HEK293T (cell line): ENCODE measurements around the gene ARHGAP10.

Source experiments
- CTCF ChIA-PET: fragments of 350-600 bp; formaldehyde crosslinking; extraction: SDS; loops from one replicate; lab custom pipeline; 2021; ENCODE audit warnings: antibody characterized with exemption, inconsistent platforms; lab: Yijun Ruan, JAX
- POLR2A ChIA-PET: fragments of 350-600 bp; formaldehyde crosslinking; extraction: SDS; loops from one replicate; lab custom pipeline; 2020; ENCODE audit warnings: antibody characterized with exemption, inconsistent platforms; lab: Yijun Ruan, JAX
- DNase-seq: peaks from one replicate; pipeline ENCODE4 v3.0.0; 2012; ENCODE audit warnings: mixed read lengths; ENCODE audit errors: extremely low spot score
- ARNT ChIP-seq: fragments of 450-650 bp; IDR thresholded peaks from 2 replicates; pipeline ENCODE4 v1.6.1; 2017; ENCODE audit warnings: mild to moderate bottlenecking
- BHLHE40 ChIP-seq: fragments of 450-650 bp; IDR thresholded peaks from 2 replicates; pipeline ENCODE4 v1.6.1; 2016; ENCODE audit warnings: mild to moderate bottlenecking, moderate library complexity, borderline replicate concordance
- CTBP1 ChIP-seq: fragments of 450-650 bp; IDR thresholded peaks from 2 replicates; pipeline ENCODE4 v1.6.1; 2016; ENCODE audit warnings: borderline replicate concordance
- ELF4 ChIP-seq: fragments of 450-650 bp; IDR thresholded peaks from 2 replicates; pipeline ENCODE4 v1.6.1; 2017; ENCODE audit warnings: antibody characterized with exemption
- FOXA1 ChIP-seq: fragments of 450-650 bp; IDR thresholded peaks from 2 replicates; pipeline ENCODE4 v1.6.1; 2016; ENCODE audit warnings: mild to moderate bottlenecking
- FOXK2 ChIP-seq: fragments of 450-650 bp; IDR thresholded peaks from 2 replicates; pipeline ENCODE4 v1.6.1; 2016; ENCODE audit warnings: mild to moderate bottlenecking
- FOXM1 ChIP-seq: fragments of 450-650 bp; IDR thresholded peaks from 2 replicates; pipeline ENCODE4 v1.6.1; 2017; ENCODE audit warnings: mild to moderate bottlenecking, borderline replicate concordance
- HDGF ChIP-seq: fragments of 450-650 bp; IDR thresholded peaks from 2 replicates; pipeline ENCODE4 v1.6.1; 2017; ENCODE audit warnings: antibody characterized with exemption, borderline replicate concordance
- L3MBTL2 ChIP-seq: fragments of 450-650 bp; conservative IDR thresholded peaks from 2 replicates; pipeline ENCODE4 v1.6.1; 2016; ENCODE audit warnings: mild to moderate bottlenecking
- LEF1 ChIP-seq: fragments of 450-650 bp; IDR thresholded peaks from 2 replicates; pipeline ENCODE4 v1.6.1; 2017; ENCODE audit warnings: mild to moderate bottlenecking, borderline replicate concordance
- NFRKB ChIP-seq: fragments of 450-650 bp; IDR thresholded peaks from 2 replicates; pipeline ENCODE4 v1.6.1; 2016; ENCODE audit warnings: mild to moderate bottlenecking, moderate library complexity
- SP1 ChIP-seq: fragments of 450-650 bp; IDR thresholded peaks from 2 replicates; pipeline ENCODE4 v1.6.1; 2017
- SUZ12 ChIP-seq: fragments of 450-650 bp; IDR thresholded peaks from 2 replicates; pipeline ENCODE4 v1.6.1; 2016; ENCODE audit warnings: mild to moderate bottlenecking
- TARDBP ChIP-seq: fragments of 450-650 bp; IDR thresholded peaks from 2 replicates; pipeline ENCODE4 v1.6.1; 2016
- ZNF384 ChIP-seq: fragments of 450-650 bp; IDR thresholded peaks from 2 replicates; pipeline ENCODE4 v1.6.1; 2016
- TF ChIP-seq, protein P1 (sequence below): fragments of 450-650 bp; IDR thresholded peaks from 2 replicates; pipeline ENCODE4 v1.6.1; 2016

Gene ARHGAP10

DNA sequence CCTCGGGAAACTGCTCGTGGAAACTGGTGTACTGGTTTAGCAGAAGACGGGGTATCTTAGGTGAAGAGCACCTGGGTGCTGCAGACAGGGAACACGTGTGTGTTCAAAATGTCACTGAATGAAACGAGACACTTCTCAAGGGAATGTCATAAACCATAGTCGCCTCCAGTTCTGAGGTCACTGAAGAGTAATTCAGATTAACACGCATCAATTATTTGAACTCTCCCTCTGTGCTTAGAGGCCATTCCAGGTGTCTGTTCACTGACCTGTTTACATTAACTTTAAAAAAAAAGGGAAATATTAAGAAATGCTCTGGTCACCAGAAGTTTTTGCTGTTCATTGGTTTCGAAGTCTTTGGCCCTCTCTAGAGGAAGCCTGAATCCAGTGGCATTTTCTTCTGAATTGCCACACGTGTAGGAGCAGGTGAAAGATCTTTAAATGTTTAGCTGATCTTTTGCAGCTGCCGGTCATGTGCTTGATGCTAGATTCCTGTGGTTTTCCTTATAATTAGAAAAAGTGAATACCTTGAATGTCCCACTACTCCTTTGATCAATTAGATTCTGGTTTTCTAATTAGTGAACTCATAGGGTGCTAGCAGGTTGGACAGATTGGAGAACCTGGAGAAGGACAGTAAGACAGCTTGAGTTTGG is 330.5 kb downstream of the ARHGAP10 start:
- CTCF ChIA-PET: interaction anchor here (0.6 to 0.7 kb wide), 3 partner anchors 163 to 894 kb away, joined by 3 read pairs; no protein-coding TSS in a partner anchor
- TF ChIP-seq, protein P1, sequence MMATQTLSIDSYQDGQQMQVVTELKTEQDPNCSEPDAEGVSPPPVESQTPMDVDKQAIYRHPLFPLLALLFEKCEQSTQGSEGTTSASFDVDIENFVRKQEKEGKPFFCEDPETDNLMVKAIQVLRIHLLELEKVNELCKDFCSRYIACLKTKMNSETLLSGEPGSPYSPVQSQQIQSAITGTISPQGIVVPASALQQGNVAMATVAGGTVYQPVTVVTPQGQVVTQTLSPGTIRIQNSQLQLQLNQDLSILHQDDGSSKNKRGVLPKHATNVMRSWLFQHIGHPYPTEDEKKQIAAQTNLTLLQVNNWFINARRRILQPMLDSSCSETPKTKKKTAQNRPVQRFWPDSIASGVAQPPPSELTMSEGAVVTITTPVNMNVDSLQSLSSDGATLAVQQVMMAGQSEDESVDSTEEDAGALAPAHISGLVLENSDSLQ: no peak
- TF ChIP-seq HDGF (no peak), FOXK2 (no peak), TARDBP (no peak), L3MBTL2 (no peak), CTBP1 (no peak)
- DNase-seq: no peak
- POLR2A ChIA-PET: interaction anchor here (0.6 kb wide), 1 partner anchor 379 kb away, joined by 4 read pairs; the partner anchor contains the start of gene NR3C2

DNA sequence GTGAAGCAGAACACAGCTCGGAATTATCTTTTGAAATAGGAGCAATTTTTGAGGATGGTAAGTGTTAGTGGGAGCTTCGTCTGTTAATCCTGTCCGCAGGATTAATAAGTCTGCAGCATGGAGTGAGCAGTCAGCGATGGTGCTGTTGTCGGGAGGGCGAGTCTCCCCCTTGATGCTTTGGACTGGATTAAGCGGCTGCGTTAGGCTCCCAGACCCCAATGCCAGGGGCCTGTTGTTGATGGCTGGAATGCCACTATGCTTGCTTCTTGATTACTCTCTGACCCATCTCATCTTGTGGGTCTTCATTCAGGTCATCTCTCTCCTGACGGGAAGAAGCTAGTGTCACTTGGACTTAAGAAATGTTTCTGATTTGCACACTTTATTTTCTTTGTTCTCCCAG is 332.6 kb downstream of the ARHGAP10 start:
- POLR2A ChIA-PET: no interaction called here
- CTCF ChIA-PET: no interaction called here
- DNase-seq: no peak
- TF ChIP-seq CTBP1 (no peak), TARDBP (no peak), NFRKB (no peak), BHLHE40 (no peak), ARNT (no peak), L3MBTL2 (no peak), SUZ12 (no peak), FOXK2 (no peak), FOXA1 (no peak), SP1 (no peak)
- TF ChIP-seq, protein P1: no peak

DNA sequence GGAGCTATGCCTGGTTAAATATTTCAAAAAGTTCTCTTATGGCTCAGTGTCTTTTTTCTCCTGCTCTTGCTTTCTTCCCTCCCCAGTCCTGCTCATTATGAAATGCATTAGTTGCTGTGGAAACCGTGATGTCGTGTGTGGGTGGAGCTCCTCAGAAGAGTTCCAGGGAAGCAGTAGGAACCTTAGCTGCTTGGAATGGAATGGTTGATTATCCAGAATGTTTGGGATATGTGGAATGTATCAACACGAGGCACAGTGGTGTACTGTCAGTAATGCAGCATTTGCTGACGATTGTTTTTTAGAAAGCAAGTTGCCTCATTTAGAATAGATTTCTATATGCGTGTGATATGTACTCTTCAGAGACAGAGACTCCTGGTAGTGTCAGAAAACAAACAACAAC is 333.2 kb downstream of the ARHGAP10 start:
- TF ChIP-seq FOXA1: no peak
- no peak for TF ChIP-seq ELF4
- TF ChIP-seq LEF1: no peak
- TF ChIP-seq SP1: no peak
- no peak for TF ChIP-seq L3MBTL2
- no peak for TF ChIP-seq BHLHE40
- no peak for TF ChIP-seq FOXK2
- TF ChIP-seq TARDBP: no peak
- TF ChIP-seq ZNF384: no peak
- TF ChIP-seq CTBP1: no peak
- no peak for TF ChIP-seq FOXM1
- TF ChIP-seq HDGF: no peak
- TF ChIP-seq ARNT: no peak
- no peak for TF ChIP-seq SUZ12
- TF ChIP-seq NFRKB: no peak
- TF ChIP-seq, protein P1: no peak
- CTCF ChIA-PET: no interaction called here
- POLR2A ChIA-PET: no interaction called here
- no peak for DNase-seq

DNA sequence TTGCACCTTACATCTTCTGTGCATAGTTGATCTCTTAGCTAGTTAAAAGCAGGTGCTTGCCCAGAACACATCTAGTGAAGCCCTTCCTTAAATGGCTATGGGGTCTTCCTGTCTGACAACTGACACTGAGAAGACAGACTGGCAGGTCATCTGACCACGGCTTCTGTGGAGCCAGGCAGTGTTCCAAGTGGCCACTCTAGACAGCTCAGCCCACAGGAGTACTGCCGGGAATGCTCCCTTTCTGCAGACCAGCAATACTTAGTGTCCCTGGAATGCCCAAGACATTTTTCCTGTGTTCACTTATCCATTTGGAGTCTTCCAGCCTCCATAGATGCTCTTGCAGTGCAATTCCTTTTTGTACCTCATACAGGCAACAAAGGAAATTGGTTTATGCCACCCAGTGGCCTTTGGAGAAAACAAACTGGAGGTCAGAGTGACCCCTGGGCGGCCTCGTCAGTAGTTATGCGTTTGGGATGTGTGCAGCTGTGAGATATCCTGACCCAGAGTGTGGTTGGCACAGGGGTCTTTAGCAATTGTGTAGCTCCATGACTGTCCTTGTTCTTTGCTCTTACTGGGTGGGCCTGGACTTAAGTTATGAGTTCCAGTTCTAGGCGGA is 335.5 kb downstream of the ARHGAP10 start:
- no peak for DNase-seq
- CTCF ChIA-PET: no interaction called here
- POLR2A ChIA-PET: no interaction called here
- TF ChIP-seq LEF1 (no peak), ARNT (no peak), L3MBTL2 (no peak), FOXK2 (no peak), FOXA1 (no peak), SUZ12 (no peak), ELF4 (no peak), CTBP1 (no peak), TARDBP (no peak)
- TF ChIP-seq, protein P1: no peak

DNA sequence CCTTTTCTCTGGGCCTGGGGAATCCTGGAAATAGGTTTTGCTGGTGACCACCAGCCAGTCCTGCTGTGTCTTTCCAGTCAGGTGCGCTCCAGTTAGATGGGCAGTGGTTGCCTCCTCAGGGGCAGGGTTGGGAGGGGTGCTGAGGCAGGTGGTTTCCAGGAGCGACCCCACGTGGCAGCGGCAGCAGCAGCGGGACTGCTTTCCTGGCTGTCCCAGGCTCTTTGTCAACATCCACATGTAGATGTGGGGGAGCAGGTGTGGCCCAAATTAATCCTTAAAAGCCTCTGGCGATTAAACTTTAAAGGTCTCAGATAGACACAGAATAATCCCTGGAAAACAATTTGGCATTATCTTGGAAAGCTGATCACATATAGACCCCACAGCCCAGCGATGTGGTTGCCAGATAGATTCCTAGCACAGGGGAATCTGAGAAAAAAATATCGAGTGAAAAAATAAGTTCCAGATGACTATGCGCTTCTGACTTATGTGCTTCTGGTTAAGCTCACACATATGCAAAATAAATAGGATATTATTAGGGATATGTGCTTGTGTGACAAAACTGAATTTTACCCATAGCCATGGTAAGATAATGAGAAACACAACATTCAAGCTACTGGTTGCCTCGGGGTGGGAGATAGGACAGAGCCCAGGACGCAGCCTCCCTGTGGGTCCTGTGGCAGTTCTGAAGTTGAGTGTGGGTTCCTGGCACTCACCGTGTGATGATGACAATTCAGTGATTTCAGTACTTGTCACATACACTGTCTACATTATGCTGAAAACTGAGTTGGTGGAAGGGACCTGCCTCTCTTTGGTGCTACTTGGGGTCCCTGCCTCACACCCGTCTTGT is 336.4 kb downstream of the ARHGAP10 start:
- ChIA-PET CTCF (no interaction called here), POLR2A (no interaction called here)
- no peak for DNase-seq
- no peak for TF ChIP-seq FOXA1
- TF ChIP-seq TARDBP: no peak
- TF ChIP-seq SP1: no peak
- no peak for TF ChIP-seq NFRKB
- no peak for TF ChIP-seq ZNF384
- no peak for TF ChIP-seq HDGF
- no peak for TF ChIP-seq ELF4
- TF ChIP-seq FOXM1: no peak
- TF ChIP-seq FOXK2: no peak
- TF ChIP-seq LEF1: no peak
- TF ChIP-seq L3MBTL2: no peak
- TF ChIP-seq, protein P1: no peak
- TF ChIP-seq SUZ12: no peak
- no peak for TF ChIP-seq ARNT
- TF ChIP-seq CTBP1: no peak
